ENCODE results near the gene DEPDC1B. TPM values are rescaled to one million over a fixed set of nuclear protein-coding genes. Genes with fewer than 3 reads are reported as not detected.

The DEPDC1B gene
- total and polyA plus RNA-seq, 2 of the 4 experiments (the other 2 are of a cell fraction), result 4.4 to 9.3 TPM

DNA sequence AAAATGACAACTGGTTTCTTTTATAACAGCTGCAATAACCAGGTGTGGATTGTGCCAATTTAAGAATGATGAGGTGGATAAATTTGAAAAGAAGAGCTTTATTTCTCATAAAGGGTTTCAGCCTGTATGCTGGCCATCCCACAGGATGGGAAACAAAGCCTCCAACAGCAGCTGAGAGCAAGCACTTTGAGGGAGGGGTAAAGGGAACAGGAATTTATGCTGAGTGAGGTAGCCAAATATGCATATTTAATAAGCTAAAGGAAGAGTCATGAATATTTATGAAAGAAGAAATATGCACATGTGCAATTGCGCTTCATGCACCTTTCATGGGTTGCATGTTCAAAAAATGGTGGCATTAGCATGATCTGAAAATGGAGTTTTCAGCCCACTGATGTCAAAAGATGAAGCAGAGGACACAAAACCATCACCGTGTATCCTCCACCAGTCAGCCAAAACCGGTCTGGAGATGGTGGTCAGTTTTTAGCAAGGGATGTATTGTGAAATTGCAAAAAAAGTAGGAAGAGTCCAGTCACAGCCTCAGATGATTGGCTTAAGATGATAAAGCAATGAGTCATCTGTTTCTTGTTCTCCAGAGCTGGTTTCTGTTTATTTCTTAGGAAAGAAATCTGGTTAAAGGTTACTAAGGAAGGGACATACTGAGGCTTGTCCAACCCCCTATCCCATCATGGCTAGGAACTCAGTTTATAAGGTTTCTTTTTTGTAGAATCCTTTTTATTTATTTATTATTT, 47.9 kb downstream of the DEPDC1B start:
- H3K27ac ChIP-seq (ENCODE audit: insufficient read depth, low read length), result peak overlapping the region; percentile 42; the same call in 1 of the 2 replicates
- peaks cover 16 to 19% of the 10 kb centered on the region in 2 experiments for H3K79me1 ChIP-seq (ENCODE audit: low read depth in 1 of 2, low read length in 2 of 2)
- H3K14ac ChIP-seq (replicated peaks; ENCODE audit: low read depth, low read length), result no peak overlapping the region
- no peaks in the 10 kb centered on the region for H3K36me3 ChIP-seq (ENCODE audit: control insufficient read depth, insufficient read depth, low read length)
- intact Hi-C loops (cut with micrococcal nuclease), result loop anchor here (10.0 kb wide), 1 partner anchor 257 kb away; no protein-coding TSS in a partner anchor
- peak overlapping the region in 1 of 2 experiments; percentile 56; a peak in 2 of 4 replicates for H4K8ac ChIP-seq (ENCODE audit: low read depth in 2 of 2, low read length in 2 of 2)
- no peaks in the 10 kb centered on the region for H3K9me3 ChIP-seq (ENCODE audit: control insufficient read depth, insufficient read depth, low read length)
- H3K4me3 ChIP-seq (ENCODE audit: insufficient read depth, low read depth, low read length), result no peak overlapping the region
- H3K9me1 ChIP-seq (ENCODE audit: insufficient read depth, low read length), result 0 out of 2 replicates have a peak, but pooled peaks cover 3% of the 10 kb centered on the region
- H3K23ac ChIP-seq (ENCODE audit: low read depth, low read length), result peak overlapping the region; percentile 9; the same call in 1 of the 2 replicates
- dilution Hi-C loops (cut with HindIII; ENCODE audit: low sequenced_read_pairs, unreplicated experiment), result no loop called here
- H4K91ac ChIP-seq (ENCODE audit: insufficient read depth, low read depth, low read length), result no peak overlapping the region
- TF ChIP-seq FOS (IDR thresholded peaks at IDR 0.05; ENCODE audit: low read depth, low read length), result peak; percentile 94
- TF ChIP-seq CHD1 (IDR thresholded peaks at IDR 0.05; ENCODE audit: low read depth, low read length), result no peak
- peak; percentile 53; the same call in 1 of the 2 replicates for TF ChIP-seq NFE2L2 (IDR thresholded peaks at IDR 0.05; ENCODE audit: low read depth, low read length)
- peak; percentile 29; the same call in 1 of the 2 replicates for TF ChIP-seq BHLHE40 (IDR thresholded peaks at IDR 0.05; ENCODE audit: low read depth, low read length)
- TF ChIP-seq, protein P1, sequence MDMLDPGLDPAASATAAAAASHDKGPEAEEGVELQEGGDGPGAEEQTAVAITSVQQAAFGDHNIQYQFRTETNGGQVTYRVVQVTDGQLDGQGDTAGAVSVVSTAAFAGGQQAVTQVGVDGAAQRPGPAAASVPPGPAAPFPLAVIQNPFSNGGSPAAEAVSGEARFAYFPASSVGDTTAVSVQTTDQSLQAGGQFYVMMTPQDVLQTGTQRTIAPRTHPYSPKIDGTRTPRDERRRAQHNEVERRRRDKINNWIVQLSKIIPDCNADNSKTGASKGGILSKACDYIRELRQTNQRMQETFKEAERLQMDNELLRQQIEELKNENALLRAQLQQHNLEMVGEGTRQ (IDR thresholded peaks at IDR 0.05; ENCODE audit: low read depth, low read length), result no peak
- peak; percentile 98 for TF ChIP-seq CEBPB (IDR thresholded peaks at IDR 0.05; ENCODE audit: low read depth, low read length)
- TF ChIP-seq RFX5 (IDR thresholded peaks at IDR 0.05; ENCODE audit: low read depth, low read length), result peak; percentile 87
- peak overlapping the region; percentile 4; the same call in 1 of the 2 replicates for H3K4ac ChIP-seq (ENCODE audit: low read depth, low read length)
- DNase-seq (peak; percentile 94), ATAC-seq (ENCODE audit: low read depth) (peak; percentile 91)
- ChIA-PET CTCF (no interaction called here), POLR2A (ENCODE audit: unreplicated experiment) (no interaction called here)
- peaks cover 3% of the 10 kb centered on the region; the same call in 1 of the 2 replicates for H4K20me1 ChIP-seq (ENCODE audit: insufficient read depth, low read length)
- H3K4me2 ChIP-seq (ENCODE audit: low read depth, low read length), result peak overlapping the region; percentile 67; the same call in 1 of the 2 replicates
- H2BK5ac ChIP-seq (ENCODE audit: low read depth, low read length, poor library complexity, severe bottlenecking), result peak overlapping the region; percentile 35
- H2BK20ac ChIP-seq (ENCODE audit: low read depth, low read length), result peak overlapping the region; percentile 76
- no peak overlapping the region for H2AK5ac ChIP-seq (ENCODE audit: low read depth, low read length)
- no peak overlapping the region for H4K5ac ChIP-seq (ENCODE audit: low read depth, low read length)
- peak overlapping the region; percentile 64; the same call in 1 of the 2 replicates for H2BK120ac ChIP-seq (ENCODE audit: low read depth, low read length)
- no peak overlapping the region for H2AFZ ChIP-seq (replicated peaks; ENCODE audit: low read length, poor library complexity)
- no peak overlapping the region for H3K56ac ChIP-seq (ENCODE audit: extremely low read depth, insufficient read depth, low read length)
- H3K27me3 ChIP-seq (ENCODE audit: control insufficient read depth, insufficient read depth, low read length), result no peaks in the 10 kb centered on the region
- BruUV-seq (replicated peaks), result no TSS peak
- no peaks in the 10 kb centered on the region for H3K4me1 ChIP-seq (ENCODE audit: control insufficient read depth, insufficient read depth, low read length)
- no peak overlapping the region for H2BK15ac ChIP-seq (ENCODE audit: low read depth, low read length)
- in situ Hi-C loops (cut with MboI; ENCODE audit: low sequenced_read_pairs), result no loop called here
- H3K18ac ChIP-seq (ENCODE audit: low read depth, low read length), result no peak overlapping the region
- WGBS, 2 experiments (ENCODE audit: extremely low coverage in 2 of 2, insufficient read length in 1 of 2), result no CpG with 5 or more reads among the region's 3 CpGs
- H2AK9ac ChIP-seq (replicated peaks; ENCODE audit: low read depth, low read length, poor library complexity), result no peak overlapping the region
- no peak overlapping the region for H3K9ac ChIP-seq (ENCODE audit: low read depth, low read length)

Data from IMR-90 (cell line).